HG03439 (cell line): Measurements from ENCODE around the gene TSSK3.

Experiments used
- ATAC-seq: cut with Tn5 transposase; IDR thresholded peaks from one replicate; pipeline ENCODE4 v1.9.1; 2021; ENCODE audit warnings: mild to moderate bottlenecking, moderate library complexity; ENCODE audit not compliant: unreplicated experiment

The TSSK3 gene

DNA sequence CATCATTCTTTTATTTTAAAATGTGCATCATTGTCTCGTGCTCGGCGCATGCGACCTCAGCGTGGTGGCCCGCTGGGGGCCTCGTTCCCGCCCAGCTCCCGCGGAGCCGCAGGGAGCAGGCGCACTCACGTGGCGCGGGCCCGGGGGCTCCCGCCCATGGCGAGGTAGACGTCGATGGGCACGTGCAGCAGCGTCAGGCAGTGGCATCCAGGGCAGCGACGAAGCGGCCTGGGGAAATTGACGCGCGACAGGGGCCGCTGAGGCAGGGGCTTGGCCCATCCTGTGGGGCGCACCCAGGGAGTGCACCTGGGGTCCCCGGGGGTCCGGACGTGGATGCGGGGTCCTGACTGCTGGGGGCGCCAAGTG, 1.0 kb upstream of the TSSK3 start:
- ATAC-seq: no peak

GRCh38 chr1:32361674-32362473, 465 bp upstream of the TSSK3 start:
- ATAC-seq: no peak

- no peak for ATAC-seq
Measured at GRCh38 chr1:32363713-32364112, 1.4 kb downstream of the TSSK3 start.

DNA sequence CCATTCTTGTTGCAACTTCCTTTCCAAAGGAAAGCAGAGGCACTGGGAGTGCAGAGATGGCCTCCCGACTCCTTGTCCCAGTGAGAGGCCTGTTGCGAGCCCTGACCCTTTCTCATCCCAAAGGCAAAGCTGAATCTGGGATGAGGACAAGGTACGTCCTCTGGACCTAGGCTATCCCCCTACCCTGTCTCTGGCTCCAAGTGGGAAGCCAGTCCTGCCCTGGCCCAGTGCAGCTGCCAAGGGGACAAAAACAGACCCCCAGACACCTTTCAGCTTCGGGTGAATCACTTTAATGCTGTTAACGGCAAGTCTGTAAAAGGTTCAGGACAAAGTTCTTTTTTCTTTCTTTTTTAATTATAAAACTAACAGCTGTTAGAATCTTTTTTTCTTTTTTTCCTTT, 2.5 kb downstream of the TSSK3 start:
- no peak for ATAC-seq

GRCh38 chr1:32365445-32365844, 3.1 kb downstream of the TSSK3 start:
- no peak for ATAC-seq

DNA sequence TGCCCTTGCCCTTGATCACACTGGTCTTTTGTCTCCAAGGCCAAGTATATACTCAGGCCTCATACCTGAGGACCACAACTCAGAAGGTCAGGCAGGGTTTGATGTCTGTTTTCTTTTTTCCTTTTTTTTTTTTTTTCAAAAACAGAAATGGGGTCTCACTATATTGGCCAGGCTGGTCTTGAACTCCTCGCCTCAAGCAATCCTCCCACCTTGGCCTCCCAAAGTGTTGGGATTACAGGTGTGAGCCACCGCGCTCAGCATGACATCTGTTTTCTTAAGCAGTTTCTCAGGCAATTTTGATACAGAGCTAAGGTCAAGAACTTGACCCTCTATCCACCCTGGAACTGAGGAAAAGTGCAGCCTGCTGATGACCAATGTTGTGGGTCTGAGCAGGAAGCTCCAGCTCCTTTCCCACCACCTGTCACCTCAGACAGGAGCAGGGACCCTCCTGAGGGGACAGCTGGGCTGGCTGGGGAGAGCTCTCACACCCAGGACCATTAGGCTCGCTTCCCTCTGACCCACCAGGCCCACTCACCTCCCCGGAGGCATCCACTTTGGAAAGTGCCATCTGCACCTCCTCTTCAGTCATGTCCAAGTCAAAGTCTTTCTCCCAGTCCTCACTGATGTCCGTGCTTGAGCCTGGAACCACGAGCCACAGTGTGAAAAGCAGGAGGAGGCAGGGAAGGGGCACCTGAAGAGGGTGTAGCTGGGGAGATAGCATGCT, 5.7 kb downstream of the TSSK3 start:
- ATAC-seq: no peak

DNA sequence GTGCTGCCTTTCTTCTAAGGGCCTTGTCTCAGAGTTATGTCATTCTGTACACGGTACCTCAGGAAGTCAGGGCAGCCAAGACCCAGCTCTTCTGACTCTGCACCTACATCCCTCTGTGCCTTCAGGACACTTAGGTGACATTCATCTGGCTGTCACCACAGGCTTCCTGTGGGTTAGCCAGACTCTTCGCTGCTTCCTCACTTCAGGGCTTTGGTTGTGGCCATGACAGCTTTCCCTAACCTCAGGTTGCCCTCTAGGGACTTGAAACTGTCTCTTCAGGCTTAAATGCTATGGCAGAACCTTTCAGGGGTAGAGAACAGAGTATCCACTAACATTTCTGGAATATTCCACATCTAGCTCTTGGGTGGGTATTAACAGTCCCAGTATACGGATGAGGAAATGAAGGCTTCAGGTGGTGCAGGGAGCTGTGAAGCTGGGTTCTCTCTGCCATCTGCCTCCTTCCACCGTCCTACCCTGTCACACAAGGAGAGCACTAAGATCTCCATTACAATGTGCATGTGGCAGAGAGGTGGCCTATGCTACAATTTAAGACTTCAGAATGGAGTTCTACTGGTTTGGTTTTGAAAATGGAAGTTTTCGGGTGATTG, 9.9 kb downstream of the TSSK3 start:
- ATAC-seq: no peak

- ATAC-seq: no peak
Measured at GRCh38 chr1:32373996-32374592, 11.8 kb downstream of the TSSK3 start.

DNA sequence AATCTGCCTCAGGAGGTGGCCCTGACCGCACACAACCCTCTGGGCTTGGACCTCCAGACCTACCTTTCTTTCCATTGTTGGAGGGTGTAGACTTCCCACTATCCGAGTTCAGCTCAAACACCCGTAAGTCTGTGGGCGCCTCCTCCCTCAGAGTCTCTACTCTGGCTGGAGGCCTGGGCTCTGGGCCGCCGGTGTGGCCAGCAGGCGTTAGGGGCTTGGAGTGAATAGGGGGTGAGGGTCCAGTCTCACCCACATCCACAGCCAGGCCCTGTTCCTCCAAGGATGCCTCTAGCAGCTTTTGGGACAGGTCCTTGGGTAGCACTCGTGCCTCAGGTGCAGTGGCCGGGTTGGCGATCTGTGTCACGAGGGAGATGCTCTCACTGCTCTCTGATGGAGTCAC, 13.9 kb downstream of the TSSK3 start:
- no peak for ATAC-seq

GRCh38 chr1:32377541-32378220, 15.3 kb downstream of the TSSK3 start:
- ATAC-seq: no peak

- no peak for ATAC-seq
Measured at GRCh38 chr1:32380057-32380456, 17.7 kb downstream of the TSSK3 start.

GRCh38 chr1:32386676-32387392, 24.5 kb downstream of the TSSK3 start:
- ATAC-seq: no peak

DNA sequence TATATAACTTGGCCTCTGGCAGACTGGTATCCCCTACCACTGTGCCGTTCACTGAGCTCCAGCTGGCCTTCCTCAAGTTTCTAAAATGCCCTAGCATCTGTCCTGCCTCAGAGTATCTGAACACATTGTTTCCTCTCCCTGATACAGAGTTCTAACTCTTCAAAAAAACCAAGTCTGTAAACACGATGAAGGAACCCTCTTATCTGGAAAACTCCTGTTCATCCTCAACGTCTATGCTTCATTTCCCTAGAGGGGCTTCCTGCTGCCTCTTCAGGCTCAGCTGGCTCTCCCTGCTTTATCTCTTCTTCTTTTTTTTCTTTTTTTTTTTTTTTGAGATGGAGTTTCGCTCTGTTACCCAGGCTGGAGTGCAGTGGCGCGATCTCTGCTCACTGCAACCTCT, 26.3 kb downstream of the TSSK3 start:
- ATAC-seq: no peak

GRCh38 chr1:32390904-32391870, 28.8 kb downstream of the TSSK3 start:
- ATAC-seq: no peak

DNA sequence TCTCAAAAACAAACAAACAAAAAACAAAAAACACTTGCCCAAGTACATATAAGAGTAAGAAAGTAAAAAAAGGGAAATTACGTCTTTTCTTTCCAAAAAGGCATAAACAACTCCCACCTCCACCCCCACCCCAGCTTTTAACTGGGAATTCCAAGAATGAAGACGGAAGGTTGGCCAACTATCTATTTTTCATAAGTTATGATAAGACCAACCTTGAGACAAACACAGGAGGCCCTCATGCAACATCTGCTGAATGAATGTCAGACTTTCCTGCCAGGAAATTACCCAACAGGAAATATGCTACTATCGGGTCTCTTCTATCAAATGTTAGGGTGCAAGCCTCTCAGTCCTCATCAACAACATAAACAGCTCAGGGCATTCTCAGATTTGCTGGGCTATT, 30.0 kb downstream of the TSSK3 start:
- ATAC-seq: no peak

DNA sequence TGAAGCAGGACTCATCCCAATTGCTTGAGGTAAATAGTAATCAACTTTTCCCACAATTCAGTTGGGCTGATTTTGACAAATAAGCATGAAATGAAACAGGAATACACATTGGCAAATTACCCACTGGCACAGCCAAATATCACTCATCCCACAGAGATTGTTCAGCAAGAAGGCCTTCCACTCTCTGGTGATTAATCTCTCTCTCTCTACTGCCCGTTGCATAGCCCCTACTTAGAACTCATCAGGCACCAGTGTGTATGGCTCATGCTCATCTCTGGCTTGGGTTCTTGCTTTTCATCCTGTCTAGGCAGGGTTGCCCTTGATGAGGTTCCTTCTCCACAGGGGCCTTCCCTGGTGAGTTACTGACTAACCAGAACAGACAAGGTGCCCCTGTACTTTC, 30.8 kb downstream of the TSSK3 start:
- ATAC-seq: no peak

- ATAC-seq: peak; percentile 22
Measured at GRCh38 chr1:32393832-32394140, 31.4 kb downstream of the TSSK3 start.

DNA sequence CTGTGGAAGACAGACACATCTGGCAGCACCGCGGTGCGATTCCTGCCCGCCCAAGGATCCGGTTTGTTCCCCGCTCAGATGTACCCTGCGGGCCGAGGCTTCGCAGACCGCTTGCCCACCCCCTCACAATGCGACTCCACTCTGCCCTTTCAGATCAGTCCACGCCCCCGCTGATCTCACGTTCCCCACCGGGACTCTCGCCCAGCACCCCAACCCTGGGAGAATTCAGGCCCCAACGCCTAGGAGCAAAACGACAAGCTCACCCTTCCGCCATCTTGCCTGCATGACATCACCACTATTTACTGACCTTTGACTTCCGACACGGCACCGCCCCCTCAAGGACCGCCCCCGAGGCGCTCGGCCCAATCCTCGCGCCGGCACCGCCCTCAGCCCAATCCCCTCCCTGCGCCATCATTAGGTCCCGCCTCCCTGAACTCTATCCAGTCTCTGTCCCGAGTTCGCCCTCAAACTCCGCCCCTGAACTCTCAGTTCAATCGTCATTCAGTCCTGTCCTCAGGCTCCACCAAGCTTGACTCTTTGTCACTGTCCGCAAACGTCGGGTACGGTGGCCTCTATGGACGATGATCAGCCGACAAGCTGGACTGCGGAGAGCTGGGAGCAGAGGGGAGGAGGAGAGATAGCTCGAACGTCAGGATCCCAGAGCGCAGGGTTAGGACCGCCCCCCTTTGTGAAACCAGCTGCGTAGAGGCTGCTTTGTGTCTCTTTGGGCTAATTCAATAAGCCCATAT, 32.0 kb downstream of the TSSK3 start, which contains the start of gene BSDC1:
TSS of gene BSDC1 (minus strand) at position 301 of the 749 bp plus-strand sequence. CDS start at position 274, 27 bp downstream.
- ATAC-seq: peak; percentile 96
